ENCODE measurements around the gene C14orf180.

The C14orf180 gene

GRCh38 chr14:104593241-104593701 lies 13.7 kb downstream of the C14orf180 start:
- H3K4me3 ChIP-seq (ENCODE audit: low read length) = no peak overlapping the region
- H3K36me3 ChIP-seq (replicated peaks; ENCODE audit: low read depth, low read length) = no peaks in the 10 kb centered on the region
- no peaks in the 10 kb centered on the region for H3K79me2 ChIP-seq (ENCODE audit: low read length)
- H3K4me1 ChIP-seq (ENCODE audit: low read length) = no peaks in the 10 kb centered on the region
- H3K27ac ChIP-seq (ENCODE audit: low read length) = no peak overlapping the region
- H3K9me3 ChIP-seq (ENCODE audit: insufficient read depth, low read length) = no peaks in the 10 kb centered on the region
- H3K9ac ChIP-seq (ENCODE audit: low read length) = no peak overlapping the region
- peaks cover 7% of the 10 kb centered on the region; the same call in 1 of the 2 replicates for H3K27me3 ChIP-seq (ENCODE audit: low read depth, low read length)
- no peak overlapping the region for H3K4me2 ChIP-seq (ENCODE audit: low read length)
- H2AFZ ChIP-seq (ENCODE audit: low read depth, low read length) = no peak overlapping the region
- H4K20me1 ChIP-seq (ENCODE audit: insufficient read depth, low read length) = no peaks in the 10 kb centered on the region
- TF ChIP-seq EZH2phosphoT487 (IDR thresholded peaks at IDR 0.05; ENCODE audit: low read depth) = no peak
- TF ChIP-seq, protein P1, sequence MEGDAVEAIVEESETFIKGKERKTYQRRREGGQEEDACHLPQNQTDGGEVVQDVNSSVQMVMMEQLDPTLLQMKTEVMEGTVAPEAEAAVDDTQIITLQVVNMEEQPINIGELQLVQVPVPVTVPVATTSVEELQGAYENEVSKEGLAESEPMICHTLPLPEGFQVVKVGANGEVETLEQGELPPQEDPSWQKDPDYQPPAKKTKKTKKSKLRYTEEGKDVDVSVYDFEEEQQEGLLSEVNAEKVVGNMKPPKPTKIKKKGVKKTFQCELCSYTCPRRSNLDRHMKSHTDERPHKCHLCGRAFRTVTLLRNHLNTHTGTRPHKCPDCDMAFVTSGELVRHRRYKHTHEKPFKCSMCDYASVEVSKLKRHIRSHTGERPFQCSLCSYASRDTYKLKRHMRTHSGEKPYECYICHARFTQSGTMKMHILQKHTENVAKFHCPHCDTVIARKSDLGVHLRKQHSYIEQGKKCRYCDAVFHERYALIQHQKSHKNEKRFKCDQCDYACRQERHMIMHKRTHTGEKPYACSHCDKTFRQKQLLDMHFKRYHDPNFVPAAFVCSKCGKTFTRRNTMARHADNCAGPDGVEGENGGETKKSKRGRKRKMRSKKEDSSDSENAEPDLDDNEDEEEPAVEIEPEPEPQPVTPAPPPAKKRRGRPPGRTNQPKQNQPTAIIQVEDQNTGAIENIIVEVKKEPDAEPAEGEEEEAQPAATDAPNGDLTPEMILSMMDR (IDR thresholded peaks at IDR 0.05; ENCODE audit: low read depth, low read length) = no peak

- Histone ChIP-seq H2AFZ (ENCODE audit: low read depth, low read length) (no peak overlapping the region), H3K27ac (ENCODE audit: low read length) (no peak overlapping the region), H4K20me1 (ENCODE audit: insufficient read depth, low read length) (no peaks in the 10 kb centered on the region), H3K27me3 (ENCODE audit: low read depth, low read length) (peaks cover 7% of the 10 kb centered on the region; the same call in 1 of the 2 replicates), H3K4me2 (ENCODE audit: low read length) (no peak overlapping the region), H3K9ac (ENCODE audit: low read length) (no peak overlapping the region), H3K9me3 (ENCODE audit: insufficient read depth, low read length) (no peaks in the 10 kb centered on the region), H3K36me3 (replicated peaks; ENCODE audit: low read depth, low read length) (no peaks in the 10 kb centered on the region), H3K79me2 (ENCODE audit: low read length) (no peaks in the 10 kb centered on the region), H3K4me1 (ENCODE audit: low read length) (no peaks in the 10 kb centered on the region), H3K4me3 (ENCODE audit: low read length) (no peak overlapping the region)
- TF ChIP-seq, protein P1 (IDR thresholded peaks at IDR 0.05; ENCODE audit: low read depth, low read length) = no peak
- TF ChIP-seq EZH2phosphoT487 (IDR thresholded peaks at IDR 0.05; ENCODE audit: low read depth) = no peak
These were observed 14.2 kb downstream of the C14orf180 start for GRCh38 chr14:104593710-104594136.

GRCh38 chr14:104594310-104595046 lies 14.9 kb downstream of the C14orf180 start:
- H3K27me3 ChIP-seq (ENCODE audit: low read depth, low read length) = peaks cover 7% of the 10 kb centered on the region; the same call in 1 of the 2 replicates
- no peaks in the 10 kb centered on the region for H3K9me3 ChIP-seq (ENCODE audit: insufficient read depth, low read length)
- H3K27ac ChIP-seq (ENCODE audit: low read length) = no peak overlapping the region
- TF ChIP-seq, protein P1 (IDR thresholded peaks at IDR 0.05; ENCODE audit: low read depth, low read length) = no peak
- no peak for TF ChIP-seq EZH2phosphoT487 (IDR thresholded peaks at IDR 0.05; ENCODE audit: low read depth)
- H3K4me1 ChIP-seq (ENCODE audit: low read length) = no peaks in the 10 kb centered on the region
- H4K20me1 ChIP-seq (ENCODE audit: insufficient read depth, low read length) = no peaks in the 10 kb centered on the region
- no peak overlapping the region for H3K4me3 ChIP-seq (ENCODE audit: low read length)
- no peak overlapping the region for H3K9ac ChIP-seq (ENCODE audit: low read length)
- H3K79me2 ChIP-seq (ENCODE audit: low read length) = no peaks in the 10 kb centered on the region
- no peak overlapping the region for H3K4me2 ChIP-seq (ENCODE audit: low read length)
- H2AFZ ChIP-seq (ENCODE audit: low read depth, low read length) = no peak overlapping the region
- no peaks in the 10 kb centered on the region for H3K36me3 ChIP-seq (replicated peaks; ENCODE audit: low read depth, low read length)

- no peak overlapping the region for H3K27ac ChIP-seq (ENCODE audit: low read length)
- H4K20me1 ChIP-seq (ENCODE audit: insufficient read depth, low read length) = no peaks in the 10 kb centered on the region
- no peak overlapping the region for H2AFZ ChIP-seq (ENCODE audit: low read depth, low read length)
- no peaks in the 10 kb centered on the region for H3K9me3 ChIP-seq (ENCODE audit: insufficient read depth, low read length)
- H3K79me2 ChIP-seq (ENCODE audit: low read length) = no peaks in the 10 kb centered on the region
- H3K4me1 ChIP-seq (ENCODE audit: low read length) = no peaks in the 10 kb centered on the region
- H3K4me2 ChIP-seq (ENCODE audit: low read length) = no peak overlapping the region
- H3K4me3 ChIP-seq (ENCODE audit: low read length) = no peak overlapping the region
- TF ChIP-seq, protein P1 (IDR thresholded peaks at IDR 0.05; ENCODE audit: low read depth, low read length) = no peak
- TF ChIP-seq EZH2phosphoT487 (IDR thresholded peaks at IDR 0.05; ENCODE audit: low read depth) = no peak
- H3K9ac ChIP-seq (ENCODE audit: low read length) = no peak overlapping the region
- H3K27me3 ChIP-seq (ENCODE audit: low read depth, low read length) = peaks cover 7% of the 10 kb centered on the region; the same call in 1 of the 2 replicates
- no peaks in the 10 kb centered on the region for H3K36me3 ChIP-seq (replicated peaks; ENCODE audit: low read depth, low read length)
These were observed 15.6 kb downstream of the C14orf180 start for GRCh38 chr14:104595116-104595675.

Measured in OCI-LY3 (cell line).